H1 (cell line): ENCODE measurements around the gene CAPN9. TPM values are rescaled to one million over a fixed set of nuclear protein-coding genes. Genes with fewer than 3 reads are reported as not detected.
A peak's percentile ranks its signal among the peaks of the same experiment; 100 is the strongest.

ENCODE experiments used
- CTCF ChIA-PET: fragments of 300-600 bp; sonication (Branson Sonifier 250); formaldehyde crosslinking; loops from one replicate; lab custom pipeline; 2021; ENCODE audit not compliant: partially characterized antibody; lab: Charles Lee
- POLR2A ChIA-PET: fragments of 300-600 bp; sonication (Branson Sonifier 250); formaldehyde crosslinking; loops from one replicate; lab custom pipeline; 2021; ENCODE audit warnings: inconsistent platforms; ENCODE audit not compliant: partially characterized antibody; lab: Charles Lee
- DNase-seq, 2 experiments: peaks; one replicate each; pipeline versions ENCODE4 v3.0.0 to v3.0.0-alpha.2; 2010 to 2022; ENCODE audit warnings: low spot score in 2 of 2, low read depth in 1 of 2, mixed read lengths in 1 of 2
- FAIRE-seq: peaks from 2 replicates; lab custom pipeline; 2011; peaks lifted over from hg19 to GRCh38; lab: Jason Lieb, UNC
- H2AFZ ChIP-seq: 2 replicates; pipeline ENCODE4 v1.8.1; 2012; ENCODE audit warnings: low read length, inconsistent platforms
- H2AK5ac ChIP-seq: 2 replicates; pipeline ENCODE4 v1.6.1; 2013; ENCODE audit warnings: low read depth, low read length
- H2BK120ac ChIP-seq: replicated peaks from 2 replicates; pipeline ENCODE3; 2013; ENCODE audit warnings: low read depth, low read length, inconsistent platforms
- H2BK12ac ChIP-seq: 2 replicates; pipeline ENCODE4 v1.6.1; 2013; ENCODE audit warnings: low read depth, low read length
- H2BK15ac ChIP-seq: 2 replicates; pipeline ENCODE4 v1.6.1; 2013; ENCODE audit warnings: low read length
- H2BK20ac ChIP-seq: 2 replicates; pipeline ENCODE4 v1.6.1; 2013; ENCODE audit warnings: low read length
- H2BK5ac ChIP-seq: 2 replicates; pipeline ENCODE4 v1.6.1; 2013; ENCODE audit warnings: low read depth, low read length
- H3K14ac ChIP-seq: 2 replicates; pipeline ENCODE4 v1.6.1; 2013; ENCODE audit warnings: inconsistent platforms; ENCODE audit not compliant: insufficient read length
- H3K18ac ChIP-seq: 2 replicates; pipeline ENCODE4 v1.6.1; 2013; ENCODE audit warnings: low read length; ENCODE audit errors: extremely low read depth
- H3K23ac ChIP-seq: 2 replicates; pipeline ENCODE4 v1.6.1; 2013; ENCODE audit warnings: inconsistent platforms; ENCODE audit not compliant: insufficient read length
- H3K23me2 ChIP-seq: 2 replicates; pipeline ENCODE4 v1.6.1; 2013; ENCODE audit warnings: low read depth, low read length
- H3K27ac ChIP-seq: 2 replicates; pipeline ENCODE4 v1.6.1; 2011; ENCODE audit warnings: low read depth, low read length, inconsistent platforms
- H3K27me3 ChIP-seq, 4 experiments: replicated peaks in 1 of 4; 1 replicate in 1 of 4; 2 replicates in 3 of 4; pipeline versions ENCODE4 v1.6.1 to v1.8.1; 2011 to 2013; ENCODE audit warnings: low read length in 3 of 4, mild to moderate bottlenecking in 3 of 4, inconsistent platforms in 2 of 4, mixed read lengths in 2 of 4, moderate library complexity in 1 of 4; ENCODE audit not compliant: control insufficient read depth in 3 of 4, insufficient read depth in 3 of 4; ENCODE audit errors: extremely low read depth in 1 of 4
- H3K36me3 ChIP-seq, 4 experiments: 2 replicates each; pipeline versions ENCODE4 v1.6.1 to v1.8.1; 2011 to 2013; ENCODE audit warnings: mild to moderate bottlenecking in 4 of 4, low read length in 3 of 4, moderate library complexity in 2 of 4, control low read depth in 1 of 4, inconsistent platforms in 1 of 4; ENCODE audit not compliant: insufficient read depth in 4 of 4, control insufficient read depth in 2 of 4
- H3K4ac ChIP-seq: replicated peaks from 2 replicates; pipeline ENCODE3; 2013; ENCODE audit warnings: low read length, low read depth, mixed read lengths, inconsistent platforms; ENCODE audit not compliant: insufficient read length
- H3K4me1 ChIP-seq, 4 experiments: replicated peaks in 1 of 4; 1 replicate in 1 of 4; 2 replicates in 3 of 4; pipeline versions ENCODE4 v1.6.1 to v1.8.1; 2011 to 2013; ENCODE audit warnings: low read length in 3 of 4, inconsistent platforms in 2 of 4, mixed read lengths in 1 of 4; ENCODE audit not compliant: insufficient read depth in 4 of 4, control insufficient read depth in 3 of 4
- H3K4me2 ChIP-seq, 2 experiments: 2 replicates each; pipeline versions ENCODE4 v1.6.1 to v1.8.1; 2011 to 2013; ENCODE audit warnings: low read depth in 2 of 2, low read length in 2 of 2, control low read depth in 1 of 2, inconsistent platforms in 1 of 2, mild to moderate bottlenecking in 1 of 2; ENCODE audit not compliant: insufficient read depth in 1 of 2
- H3K4me3 ChIP-seq, 4 experiments: fragments of 200-600, 300-600 bp in 1 of 4; sonication (generic), shearing (Covaris generic), sonication (Bioruptor Twin) in 1 of 4; 2 replicates each; pipeline versions ENCODE4 v1.5.1 to v1.8.1; 2011 to 2016; ENCODE audit warnings: low read length in 4 of 4, low read depth in 3 of 4, control low read depth in 2 of 4, inconsistent platforms in 2 of 4, mild to moderate bottlenecking in 2 of 4, mixed read lengths in 1 of 4, moderate library complexity in 1 of 4; ENCODE audit not compliant: insufficient read depth in 2 of 4; ENCODE audit errors: extremely low read depth in 1 of 4
- H3K56ac ChIP-seq: replicated peaks from 2 replicates; pipeline ENCODE3; 2013; ENCODE audit warnings: low read depth, mild to moderate bottlenecking, mixed read lengths, low read length, inconsistent platforms; ENCODE audit not compliant: insufficient read length
- H3K79me1 ChIP-seq: 2 replicates; pipeline ENCODE4 v1.6.1; 2013; ENCODE audit warnings: low read depth, low read length, control low read depth
- H3K79me2 ChIP-seq, 2 experiments: 2 replicates each; pipeline versions ENCODE4 v1.6.1 to v1.8.1; 2012 to 2013; ENCODE audit warnings: low read length in 2 of 2, mild to moderate bottlenecking in 2 of 2, inconsistent platforms in 1 of 2; ENCODE audit not compliant: insufficient read depth in 2 of 2, control insufficient read depth in 1 of 2
- H3K9ac ChIP-seq, 4 experiments: replicated peaks in 1 of 4; 1 replicate in 1 of 4; 2 replicates in 3 of 4; pipeline versions ENCODE4 v1.6.1 to v1.8.1; 2011 to 2013; ENCODE audit warnings: low read depth in 3 of 4, low read length in 3 of 4, control low read depth in 2 of 4, mild to moderate bottlenecking in 2 of 4, moderate library complexity in 2 of 4, inconsistent platforms in 1 of 4; ENCODE audit errors: extremely low read depth in 1 of 4
- H3K9me3 ChIP-seq, 2 experiments: 2 replicates each; pipeline versions ENCODE4 v1.6.1 to v1.8.1; 2012 to 2013; ENCODE audit warnings: mild to moderate bottlenecking in 2 of 2, moderate library complexity in 2 of 2, control low read depth in 1 of 2, inconsistent platforms in 1 of 2, low read depth in 1 of 2, low read length in 1 of 2, mixed read lengths in 1 of 2; ENCODE audit not compliant: insufficient read depth in 2 of 2
- H4K20me1 ChIP-seq, 2 experiments: replicated peaks in 1 of 2; 2 replicates each; pipeline versions ENCODE3 to v1.8.1; 2011 to 2013; ENCODE audit warnings: inconsistent platforms in 2 of 2, low read length in 2 of 2, mild to moderate bottlenecking in 1 of 2; ENCODE audit not compliant: insufficient read depth in 2 of 2, control insufficient read depth in 1 of 2
- H4K5ac ChIP-seq: 2 replicates; pipeline ENCODE4 v1.6.1; 2013; ENCODE audit warnings: low read length, low read depth, mixed read lengths, inconsistent platforms; ENCODE audit not compliant: insufficient read length
- H4K8ac ChIP-seq: 2 replicates; pipeline ENCODE4 v1.8.0; 2013; ENCODE audit warnings: mild to moderate bottlenecking, moderate library complexity, low read length, inconsistent platforms; ENCODE audit not compliant: insufficient read depth; ENCODE audit errors: extremely low read depth
- H4K91ac ChIP-seq: replicated peaks from 2 replicates; pipeline ENCODE3; 2013; ENCODE audit warnings: low read length, mixed read lengths, inconsistent platforms; ENCODE audit not compliant: insufficient read length
- CBX5 ChIP-seq: fragments of 300-800, 300-1000 bp; sonication (generic); IDR thresholded peaks from 2 replicates; pipeline ENCODE4 v1.7.1; 2016; ENCODE audit warnings: antibody characterized with exemption, low read length, low read depth
- JUND ChIP-seq: IDR thresholded peaks from 2 replicates; pipeline ENCODE4 v1.6.1; 2011; ENCODE audit warnings: mild to moderate bottlenecking, improper control_type of control experiment, low read length
- KDM4A ChIP-seq: IDR thresholded peaks from one replicate; pipeline ENCODE4 v1.7.1; 2012; ENCODE audit warnings: low read depth, mild to moderate bottlenecking, moderate library complexity, low read length, inconsistent platforms; ENCODE audit not compliant: severe bottlenecking
- POU5F1 ChIP-seq: IDR thresholded peaks from 2 replicates; pipeline ENCODE4 v1.6.1; 2011; ENCODE audit warnings: low read depth, mild to moderate bottlenecking, low read length, moderate library complexity
- RXRA ChIP-seq: IDR thresholded peaks from 2 replicates; pipeline ENCODE4 v1.6.1; 2011; ENCODE audit warnings: low read depth, mild to moderate bottlenecking, low read length, moderate library complexity; ENCODE audit not compliant: insufficient read depth
- SIRT6 ChIP-seq: IDR thresholded peaks from one replicate; pipeline ENCODE4 v1.7.1; 2012; ENCODE audit warnings: low read length, inconsistent platforms
- SP4 ChIP-seq: IDR thresholded peaks from 2 replicates; pipeline ENCODE4 v1.6.1; 2012; ENCODE audit warnings: low read length, inconsistent platforms
- TCF12 ChIP-seq: IDR thresholded peaks from 2 replicates; pipeline ENCODE4 v1.6.1; 2011; ENCODE audit warnings: low read depth, mild to moderate bottlenecking, low read length
- WGBS, 2 experiments: shearing (Covaris generic) in 1 of 2; methylation state at CpG; one replicate each; pipeline versions ENCODE4 v1.1.6 to v1.1.7; 2013 to 2015; ENCODE audit warnings: low lambda C conversion rate in 2 of 2, mixed read lengths in 2 of 2, inconsistent platforms in 1 of 2, low coverage in 1 of 2, missing lambda C conversion rate in 1 of 2; ENCODE audit not compliant: insufficient replicate concordance in 2 of 2, insufficient coverage in 1 of 2, insufficient read length in 1 of 2; ENCODE audit errors: extremely low coverage in 1 of 2, missing lambda C conversion rate in 1 of 2; 5-methylcytosine and 5-hydroxymethylcytosine counted together
- polyA plus RNA-seq, 7 experiments: library from polyadenylated mRNA; depleted of rRNA in 3 of 7; stranded (reverse) in 5 of 7; unstranded in 2 of 7; fragments of >200 nt in 5 of 7; fragments of 200-250 nt in 2 of 7; gene quantifications; 1 replicate in 5 of 7; 2 replicates in 1 of 7; 4 replicates in 1 of 7; pipeline versions ENCODE4 v1.2.1 to v1.2.3, GENCODE V29; 2011 to 2013; ENCODE audit warnings: missing spikeins in 2 of 7, mixed read lengths in 2 of 7
- total RNA-seq: library from RNA; stranded (reverse); fragmentation: NEBNext Ultra II Directional; extraction: Animal tissue kit (Norgen Biotek cat#: 25700); gene quantifications from 2 replicates; pipeline ENCODE4 v1.2.1, GENCODE V29; 2021
- TF ChIP-seq, protein P1 (sequence below): IDR thresholded peaks from 2 replicates; pipeline ENCODE4 v1.6.1; 2012; ENCODE audit warnings: inconsistent platforms
- TF ChIP-seq, protein P2 (sequence below): IDR thresholded peaks from 2 replicates; pipeline ENCODE4 v1.6.1; 2012; ENCODE audit warnings: low read length, inconsistent platforms

Gene CAPN9
- total and polyA plus RNA-seq, 2 of the 8 experiments (the other 6 are each of a cell fraction or from before 2014, with no cell fraction given) = 0.22 to 0.76 TPM

DNA sequence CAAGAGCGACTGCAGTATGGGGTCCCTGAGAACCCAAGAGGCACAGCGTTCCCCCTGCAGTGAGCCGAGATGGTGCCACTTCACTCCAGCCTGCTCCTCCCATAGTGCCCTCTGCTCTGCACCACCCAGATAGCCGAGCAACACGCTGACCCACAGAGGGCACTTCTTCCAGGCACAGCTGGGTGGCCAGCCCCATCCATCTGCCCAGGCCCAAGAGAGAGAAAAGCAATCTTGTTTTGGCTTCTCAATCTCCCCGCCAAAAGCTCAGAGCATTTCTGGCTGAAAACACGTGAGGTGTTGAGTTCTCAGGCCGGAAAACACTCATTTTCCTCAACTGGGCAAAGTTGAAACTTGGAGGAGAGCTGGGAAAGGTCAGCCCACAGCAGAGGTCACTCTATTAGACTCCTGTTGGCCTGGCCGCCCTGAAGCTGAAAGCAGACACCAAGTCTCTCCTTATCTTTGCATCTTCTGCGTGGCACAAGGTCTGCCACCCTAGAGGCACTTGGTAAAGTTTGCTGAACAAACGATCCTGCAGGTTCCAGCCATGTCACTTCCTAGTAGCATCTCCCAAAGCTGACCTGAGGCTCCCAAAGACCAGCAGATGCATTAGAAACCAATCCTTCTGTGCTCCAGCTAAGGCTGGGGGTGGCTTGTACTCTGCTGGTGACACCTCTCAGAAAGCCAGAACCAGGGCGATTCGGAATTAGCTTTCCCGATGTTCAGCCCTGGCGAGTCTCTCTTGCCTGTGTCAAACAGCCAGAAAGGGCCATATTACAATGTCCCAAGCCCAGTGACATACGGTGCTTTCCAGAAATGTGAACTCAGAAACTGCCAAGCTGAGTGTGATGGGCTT, 10.9 kb downstream of the CAPN9 start:
- no peak overlapping the region for H3K14ac ChIP-seq
- H3K9ac ChIP-seq = no peak overlapping the region
- no peak overlapping the region for H2AK5ac ChIP-seq
- ChIA-PET CTCF (interaction anchor here (0.8 to 6.2 kb wide), 7 partner anchors 11 to 115 kb away, joined by 3 to 36 read pairs (median 5); partner anchors contain the start of genes AGT and CAPN9), POLR2A (interaction anchor here (1.2 kb wide), 1 partner anchor 11 kb away, joined by 3 read pairs; the partner anchor contains the start of gene CAPN9)
- H2BK12ac ChIP-seq = 0 out of 2 replicates have a peak overlapping the region, but pooled peaks have one; percentile 27
- no peak overlapping the region for H2BK15ac ChIP-seq
- H3K4me1 ChIP-seq = peaks cover 4 to 9% (median 6%) of the 10 kb centered on the region in 4 experiments; a peak in 6 of 7 replicates
- H4K20me1 ChIP-seq = no peaks in the 10 kb centered on the region
- H3K79me1 ChIP-seq = no peaks in the 10 kb centered on the region
- no peak overlapping the region for H3K27ac ChIP-seq
- H3K23ac ChIP-seq = no peak overlapping the region
- 86% methylated on average over 16 of the region's 16 CpGs; no CpG with 5 or more reads in 1 of the 2 experiments for WGBS, 2 experiments
- H2AFZ ChIP-seq = no peak overlapping the region
- no peaks in the 10 kb centered on the region for H3K79me2 ChIP-seq
- no peak overlapping the region for H3K18ac ChIP-seq
- DNase-seq (no peak), FAIRE-seq (no peak)
- H3K27me3 ChIP-seq = no peaks in the 10 kb centered on the region
- H2BK20ac ChIP-seq = no peak overlapping the region
- no peaks in the 10 kb centered on the region for H3K36me3 ChIP-seq
- H3K4ac ChIP-seq = no peak overlapping the region
- no peak overlapping the region for H4K91ac ChIP-seq
- H3K4me2 ChIP-seq = no peak overlapping the region
- H4K5ac ChIP-seq = no peak overlapping the region
- H3K23me2 ChIP-seq = no peaks in the 10 kb centered on the region; the same call in 1 of the 2 replicates
- H2BK120ac ChIP-seq = no peak overlapping the region
- no peaks in the 10 kb centered on the region for H3K9me3 ChIP-seq
- H3K56ac ChIP-seq = no peak overlapping the region
- no peak overlapping the region for H3K4me3 ChIP-seq
- H4K8ac ChIP-seq = no peak overlapping the region; the same call in 1 of the 2 replicates
- no peak overlapping the region for H2BK5ac ChIP-seq
- TF ChIP-seq POU5F1 (no peak), SP4 (no peak), TCF12 (no peak), KDM4A (no peak), SIRT6 (no peak), RXRA (no peak), CBX5 (no peak), JUND (no peak)
- TF ChIP-seq, protein P1, sequence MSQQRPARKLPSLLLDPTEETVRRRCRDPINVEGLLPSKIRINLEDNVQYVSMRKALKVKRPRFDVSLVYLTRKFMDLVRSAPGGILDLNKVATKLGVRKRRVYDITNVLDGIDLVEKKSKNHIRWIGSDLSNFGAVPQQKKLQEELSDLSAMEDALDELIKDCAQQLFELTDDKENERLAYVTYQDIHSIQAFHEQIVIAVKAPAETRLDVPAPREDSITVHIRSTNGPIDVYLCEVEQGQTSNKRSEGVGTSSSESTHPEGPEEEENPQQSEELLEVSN = no peak
- TF ChIP-seq, protein P2, sequence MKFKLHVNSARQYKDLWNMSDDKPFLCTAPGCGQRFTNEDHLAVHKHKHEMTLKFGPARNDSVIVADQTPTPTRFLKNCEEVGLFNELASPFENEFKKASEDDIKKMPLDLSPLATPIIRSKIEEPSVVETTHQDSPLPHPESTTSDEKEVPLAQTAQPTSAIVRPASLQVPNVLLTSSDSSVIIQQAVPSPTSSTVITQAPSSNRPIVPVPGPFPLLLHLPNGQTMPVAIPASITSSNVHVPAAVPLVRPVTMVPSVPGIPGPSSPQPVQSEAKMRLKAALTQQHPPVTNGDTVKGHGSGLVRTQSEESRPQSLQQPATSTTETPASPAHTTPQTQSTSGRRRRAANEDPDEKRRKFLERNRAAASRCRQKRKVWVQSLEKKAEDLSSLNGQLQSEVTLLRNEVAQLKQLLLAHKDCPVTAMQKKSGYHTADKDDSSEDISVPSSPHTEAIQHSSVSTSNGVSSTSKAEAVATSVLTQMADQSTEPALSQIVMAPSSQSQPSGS = no peak
